HepG2 (cell line): Measurements from ENCODE around the gene TESK1. TPM values are rescaled to one million over a fixed set of nuclear protein-coding genes. Genes with fewer than 3 reads are reported as not detected.

Experiments used
- ATAC-seq: fragments of 200-7000 bp; cut with Tn5 transposase; 3 replicates; pipeline ENCODE4 v1.9.1; 2020; ENCODE audit warnings: mild to moderate bottlenecking, moderate library complexity
- BruUV-seq: library from RNA; stranded (reverse); fragments of 400-500 nt; replicated peaks from 2 replicates; lab custom pipeline; 2021; lab: Mats Ljungman, UMichigan
- CTCF ChIA-PET: fragments of 300-600 bp; formaldehyde crosslinking; extraction: SDS; loops from one replicate; lab custom pipeline; 2021; ENCODE audit warnings: low total read pairs, inconsistent platforms, low intra/inter-chr PET ratio; lab: Yijun Ruan, JAX
- POLR2A ChIA-PET: fragments of 350-600 bp; sonication (Branson Sonifier 250); formaldehyde crosslinking; loops from one replicate; lab custom pipeline; 2020; ENCODE audit warnings: antibody characterized with exemption, inconsistent platforms; lab: Yijun Ruan, JAX
- DNase-seq: peaks from one replicate; pipeline ENCODE4 v3.0.0-alpha.2; 2015; ENCODE audit warnings: low spot score
- FAIRE-seq: peaks from 3 replicates; lab custom pipeline; 2011; peaks lifted over from hg19 to GRCh38; lab: Jason Lieb, UNC
- H2AFZ ChIP-seq: one replicate; pipeline ENCODE4 v1.6.1; 2011; ENCODE audit warnings: low read length, inconsistent platforms
- H3K27ac ChIP-seq: fragments of 300-600 bp; 3 replicates; pipeline ENCODE4 v1.8.0; 2011; ENCODE audit warnings: mixed run types, mild to moderate bottlenecking, mixed read lengths, low read length, inconsistent platforms; ENCODE audit not compliant: insufficient read depth; ENCODE audit errors: extremely low read length
- H3K27me3 ChIP-seq, 2 experiments: fragments of 200-600 bp in 1 of 2; 2 replicates in 1 of 2; 3 replicates in 1 of 2; pipeline versions ENCODE4 v1.6.0 to v1.8.0; 2011; ENCODE audit warnings: low read length in 2 of 2, mild to moderate bottlenecking in 2 of 2, moderate library complexity in 2 of 2, inconsistent platforms in 1 of 2; ENCODE audit not compliant: insufficient read depth in 2 of 2, control insufficient read depth in 1 of 2
- H3K36me3 ChIP-seq, 2 experiments: fragments of 200-600 bp in 1 of 2; replicated peaks in 1 of 2; 2 replicates in 1 of 2; 3 replicates in 1 of 2; pipeline versions ENCODE4 v1.5.1 to v1.8.0; 2011; ENCODE audit warnings: low read length in 2 of 2, inconsistent platforms in 1 of 2; ENCODE audit not compliant: insufficient read depth in 2 of 2, control insufficient read depth in 1 of 2
- H3K4me1 ChIP-seq: 2 replicates; pipeline ENCODE4 v1.5.1; 2012; ENCODE audit warnings: low read length, inconsistent platforms; ENCODE audit not compliant: insufficient read depth
- H3K4me2 ChIP-seq: 2 replicates; pipeline ENCODE4 v1.6.0; 2011; ENCODE audit warnings: low read depth, low read length, inconsistent platforms
- H3K4me3 ChIP-seq, 3 experiments: fragments of 200-600 bp in 1 of 3; sonication (generic), shearing (Covaris generic) in 1 of 3; replicated peaks in 1 of 3; 2 replicates each; pipeline ENCODE4 v1.5.1; 2011 to 2016; ENCODE audit warnings: low read length in 3 of 3, inconsistent platforms in 2 of 3, low read depth in 2 of 3, mild to moderate bottlenecking in 2 of 3, control low read depth in 1 of 3, mixed read lengths in 1 of 3; ENCODE audit not compliant: insufficient read depth in 1 of 3
- H3K79me2 ChIP-seq: one replicate; pipeline ENCODE4 v1.6.1; 2011; ENCODE audit warnings: low read length, inconsistent platforms; ENCODE audit not compliant: insufficient read depth
- H3K9ac ChIP-seq: 2 replicates; pipeline ENCODE4 v1.6.0; 2011; ENCODE audit warnings: mild to moderate bottlenecking, low read depth, low read length, inconsistent platforms; ENCODE audit not compliant: insufficient read depth
- H3K9me3 ChIP-seq: 2 replicates; pipeline ENCODE4 v1.5.1; 2012; ENCODE audit warnings: mild to moderate bottlenecking, low read length
- H4K20me1 ChIP-seq: 2 replicates; pipeline ENCODE4 v1.6.0; 2011; ENCODE audit warnings: inconsistent platforms, mild to moderate bottlenecking, low read length, moderate library complexity; ENCODE audit not compliant: insufficient read depth
- ATAD3A ChIP-seq: sonication (generic); formaldehyde crosslinking; IDR thresholded peaks from 2 replicates; pipeline ENCODE4 v1.4.0; 2020; ENCODE audit warnings: missing genetic modification reagents
- CHCHD3 ChIP-seq: sonication (generic); formaldehyde crosslinking; IDR thresholded peaks from 2 replicates; pipeline ENCODE4 v1.8.0; 2022; ENCODE audit warnings: mild to moderate bottlenecking, missing genetic modification reagents, moderate library complexity
- DNMT3B ChIP-seq: conservative IDR thresholded peaks from 2 replicates; pipeline ENCODE4 v1.6.1; 2016; ENCODE audit warnings: missing biosample characterization, control low read depth
- GABPA ChIP-seq, 2 experiments: IDR thresholded peaks; 2 replicates each; pipeline ENCODE4 v1.6.1; 2011 to 2016; ENCODE audit warnings: low read depth in 2 of 2, low read length in 1 of 2, missing biosample characterization in 1 of 2, missing genetic modification characterization in 1 of 2
- MIXL1 ChIP-seq: IDR thresholded peaks from 2 replicates; pipeline ENCODE4 v1.6.1; 2016
- MTA3 ChIP-seq: sonication (generic); formaldehyde crosslinking; IDR thresholded peaks from 2 replicates; pipeline ENCODE4 v1.4.0; 2020; ENCODE audit warnings: missing genetic modification reagents
- RFXANK ChIP-seq: IDR thresholded peaks from 2 replicates; pipeline ENCODE4 v1.6.1; 2016
- SMAD3 ChIP-seq: sonication (generic); formaldehyde crosslinking; IDR thresholded peaks from 2 replicates; pipeline ENCODE4 v1.4.0; 2020; ENCODE audit warnings: missing genetic modification reagents
- SRSF4 ChIP-seq: fragments of 200-400 bp; formaldehyde crosslinking; IDR thresholded peaks from one replicate; pipeline ENCODE4 v1.6.1; 2018; ENCODE audit warnings: mild to moderate bottlenecking, low read depth, low read length, moderate library complexity; ENCODE audit not compliant: poor library complexity, severe bottlenecking
- TMF1 ChIP-seq: sonication (generic); formaldehyde crosslinking; IDR thresholded peaks from 2 replicates; pipeline ENCODE4 v1.8.1; 2022; ENCODE audit warnings: low read depth, missing genetic modification reagents
- ZBTB38 ChIP-seq: sonication (generic); formaldehyde crosslinking; IDR thresholded peaks from 2 replicates; pipeline ENCODE4 v1.5.1; 2020; ENCODE audit warnings: mild to moderate bottlenecking, missing genetic modification reagents
- ZBTB8A ChIP-seq: sonication (generic); formaldehyde crosslinking; IDR thresholded peaks from 2 replicates; pipeline ENCODE4 v1.4.0; 2020; ENCODE audit warnings: mild to moderate bottlenecking, low read depth, missing genetic modification reagents, borderline replicate concordance
- ZNF550 ChIP-seq: sonication (generic); formaldehyde crosslinking; IDR thresholded peaks from 2 replicates; pipeline ENCODE4 v1.4.0; 2020; ENCODE audit warnings: mild to moderate bottlenecking, missing genetic modification reagents, borderline replicate concordance
- ZNF598 ChIP-seq: sonication (generic); formaldehyde crosslinking; IDR thresholded peaks from 2 replicates; pipeline ENCODE4 v1.5.1; 2020; ENCODE audit warnings: mild to moderate bottlenecking, missing genetic modification reagents, borderline replicate concordance
- ZNF709 ChIP-seq: sonication (generic); formaldehyde crosslinking; IDR thresholded peaks from 2 replicates; pipeline ENCODE4 v1.5.0; 2020; ENCODE audit warnings: mild to moderate bottlenecking, missing genetic modification reagents
- WGBS: methylation state at CpG from one replicate; pipeline ENCODE4 v1.1.6; 2017; ENCODE audit warnings: low lambda C conversion rate; 5-methylcytosine and 5-hydroxymethylcytosine counted together
- in situ Hi-C: cut with HindIII; loops from 2 replicates; pipeline ENCODE4 v1.10.0; 2017; ENCODE audit warnings: low pct_unique_long_range_greater_than_20kb; ENCODE audit not compliant: extremely low pct_ligation_motif_present
- intact Hi-C: fragments of 100-400 bp; cut with micrococcal nuclease; formaldehyde crosslinking; loops from one replicate; pipeline ENCODE4 v1.10.0; 2022; ENCODE audit not compliant: unreplicated experiment
- polyA plus RNA-seq, 8 experiments: library from polyadenylated mRNA; depleted of rRNA in 3 of 8; stranded (reverse) in 7 of 8; unstranded in 1 of 8; fragments of >200 nt; fragmentation: Illumina TruSeq in 4 of 8; extraction: Trizol in 4 of 8; gene quantifications; 2 replicates each; pipeline versions ENCODE4 v1.2.1 to v1.2.3, GENCODE V29; 2011 to 2016; ENCODE audit warnings: low read depth in 4 of 8, missing spikeins in 1 of 8, mixed read lengths in 1 of 8; ENCODE audit not compliant: insufficient read depth in 1 of 8
- total RNA-seq, 5 experiments: library from RNA; depleted of rRNA; stranded (reverse); fragments of >200 nt; fragmentation: Illumina TruSeq; extraction: Trizol; gene quantifications; 2 replicates each; pipeline ENCODE4 v1.2.3, GENCODE V29; 2016; ENCODE audit warnings: low read depth in 1 of 5
- TF ChIP-seq, protein P1 (sequence below): sonication (generic); formaldehyde crosslinking; IDR thresholded peaks from 2 replicates; pipeline ENCODE4 v1.8.0; 2022; ENCODE audit warnings: missing genetic modification reagents, mild to moderate bottlenecking, borderline replicate concordance
- TF ChIP-seq, protein P2 (sequence below): sonication (generic); formaldehyde crosslinking; IDR thresholded peaks from 2 replicates; pipeline ENCODE4 v1.8.0; 2022; ENCODE audit warnings: mild to moderate bottlenecking, missing genetic modification reagents

Gene TESK1
- total and polyA plus RNA-seq, 2 of the 13 experiments (the other 11 are each of a cell fraction or from before 2014, with no cell fraction given): 7.3 to 13.6 TPM

DNA sequence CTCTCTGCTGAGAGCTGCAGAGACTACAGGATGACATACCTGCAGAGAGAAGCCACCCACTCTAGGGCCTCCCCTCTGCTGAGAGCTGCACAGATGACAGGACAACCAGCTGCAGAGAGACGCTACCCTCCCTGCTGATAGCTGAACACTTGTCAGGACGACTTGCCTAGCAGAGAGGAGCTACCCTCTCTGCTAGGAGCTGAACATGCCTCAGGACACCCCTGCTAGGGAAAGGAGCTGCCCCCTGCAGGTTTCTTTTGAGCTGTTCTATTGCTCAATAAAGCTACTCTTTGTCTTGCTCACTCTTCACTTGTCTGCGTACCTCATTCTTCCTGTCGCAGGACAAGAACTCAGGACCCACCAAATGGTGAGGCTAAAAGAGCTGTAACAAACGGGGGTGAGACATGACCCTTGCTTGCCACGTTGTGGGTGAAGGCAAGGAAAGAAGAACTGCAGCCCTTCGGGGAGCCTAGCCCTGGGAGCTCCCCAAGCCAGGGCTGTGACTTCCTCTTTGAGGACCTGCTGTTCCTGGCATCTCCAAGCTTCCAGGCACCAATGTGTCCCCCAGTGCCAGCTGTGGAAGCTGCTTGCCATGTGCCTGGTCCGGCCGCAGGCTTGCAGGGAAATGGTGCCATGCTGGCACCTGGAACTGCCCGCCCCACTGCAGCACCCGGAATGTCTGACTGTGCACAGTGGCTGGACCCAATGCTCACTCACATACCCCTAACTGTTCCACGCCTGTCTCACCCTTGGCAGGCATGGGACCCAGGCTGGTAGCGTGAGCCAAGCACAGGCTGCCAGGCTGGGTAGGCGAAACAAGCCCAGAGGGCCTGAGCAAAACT lies 5.1 kb upstream of the TESK1 start (continued):
- TF ChIP-seq GABPA (IDR thresholded peaks at IDR 0.05; ENCODE audit: low read depth, low read length): no peak
- no peak for TF ChIP-seq GABPA (CRISPR knock-in tag; IDR thresholded peaks at IDR 0.05; ENCODE audit: low read depth)
- TF ChIP-seq ZNF598 (CRISPR knock-in tag): no peak
- no peak for TF ChIP-seq MTA3
- no peak for TF ChIP-seq DNMT3B (CRISPR knock-in tag)
- no peak for TF ChIP-seq SRSF4
- no peak for TF ChIP-seq ZNF550 (CRISPR knock-in tag)
- TF ChIP-seq, all 625 proteins: peak for 12

DNA sequence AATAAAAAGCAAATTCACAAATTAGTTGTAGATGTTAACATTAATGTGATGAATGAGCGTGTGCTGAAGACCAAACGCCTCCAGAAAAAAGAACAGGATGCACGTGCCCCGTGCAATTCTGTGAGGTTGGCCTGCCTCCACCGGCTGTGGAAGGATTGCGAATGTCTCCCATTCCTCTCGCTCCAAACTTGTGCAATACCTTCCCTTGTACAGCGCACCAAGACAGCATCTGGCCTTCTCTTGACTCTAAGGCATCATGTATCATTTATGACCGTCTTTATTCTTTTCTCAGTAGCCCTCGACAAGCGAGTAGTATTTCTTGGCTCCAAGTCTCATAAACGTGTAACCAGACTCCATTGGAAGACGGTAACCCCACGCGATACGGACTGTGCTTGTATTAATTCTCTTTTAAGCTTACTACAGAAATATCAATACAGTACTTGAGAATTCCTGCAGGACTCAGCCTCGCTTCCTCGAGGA lies 1.5 kb upstream of the TESK1 start:
- intact Hi-C loops (loop anchor here (5.0 kb wide), 1 partner anchor 111 kb away; the partner anchor contains the start of gene RUSC2), in situ Hi-C loops (no loop called here)
- peak overlapping the region; percentile 82 for H2AFZ ChIP-seq
- no peaks in the 10 kb centered on the region for H3K9me3 ChIP-seq
- 3% methylated on average over 18 of the region's 18 CpGs for WGBS
- ATAC-seq (no peak), FAIRE-seq (no peak), DNase-seq (peak; percentile 28)
- ChIA-PET POLR2A (interaction anchor here (0.8 to 1.6 kb wide), 7 partner anchors 54 to 531 kb away, joined by 3 to 5 read pairs (median 4); partner anchors contain the start of genes ARHGEF39, CCDC107, RMRP and RUSC2), CTCF (interaction anchor here (1.2 kb wide), 1 partner anchor 43 kb away, joined by 4 read pairs; no protein-coding TSS in a partner anchor)
- no peaks in the 10 kb centered on the region; the same call in 1 of the 2 replicates for H4K20me1 ChIP-seq
- peak overlapping the region; percentile 79 for H3K9ac ChIP-seq
- no peaks in the 10 kb centered on the region; a peak in 2 of 5 replicates for H3K27me3 ChIP-seq
- H3K4me3 ChIP-seq: peak overlapping the region; percentile 38 to 90 (median 63)
- H3K4me2 ChIP-seq: peak overlapping the region; percentile 91
- peaks cover 47% of the 10 kb centered on the region for H3K4me1 ChIP-seq
- peaks cover 2 to 8% of the 10 kb centered on the region in 2 experiments; a peak in 2 of 5 replicates for H3K36me3 ChIP-seq
- BruUV-seq: TSS peak; percentile 90
- peak overlapping the region; percentile 72 for H3K27ac ChIP-seq
- peaks cover 4% of the 10 kb centered on the region for H3K79me2 ChIP-seq
- TF ChIP-seq CHCHD3 (CRISPR knock-in tag) (0 out of 2 replicates have a peak, but pooled peaks have one; percentile 50), ATAD3A (no peak), RFXANK (no peak), SMAD3 (CRISPR knock-in tag) (peak; percentile 90; the same call in 1 of the 2 replicates), ZBTB8A (CRISPR knock-in tag) (no peak), TMF1 (peak; percentile 48; the same call in 1 of the 2 replicates), MIXL1 (CRISPR knock-in tag) (no peak), ZNF709 (CRISPR knock-in tag) (0 out of 2 replicates have a peak, but pooled peaks have one; percentile 7), ZBTB38 (CRISPR knock-in tag) (0 out of 2 replicates have a peak, but pooled peaks have one; percentile 2)
- TF ChIP-seq, protein P1, sequence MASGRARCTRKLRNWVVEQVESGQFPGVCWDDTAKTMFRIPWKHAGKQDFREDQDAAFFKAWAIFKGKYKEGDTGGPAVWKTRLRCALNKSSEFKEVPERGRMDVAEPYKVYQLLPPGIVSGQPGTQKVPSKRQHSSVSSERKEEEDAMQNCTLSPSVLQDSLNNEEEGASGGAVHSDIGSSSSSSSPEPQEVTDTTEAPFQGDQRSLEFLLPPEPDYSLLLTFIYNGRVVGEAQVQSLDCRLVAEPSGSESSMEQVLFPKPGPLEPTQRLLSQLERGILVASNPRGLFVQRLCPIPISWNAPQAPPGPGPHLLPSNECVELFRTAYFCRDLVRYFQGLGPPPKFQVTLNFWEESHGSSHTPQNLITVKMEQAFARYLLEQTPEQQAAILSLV (CRISPR knock-in tag): 0 out of 2 replicates have a peak, but pooled peaks have one; percentile 31
- TF ChIP-seq, protein P2, sequence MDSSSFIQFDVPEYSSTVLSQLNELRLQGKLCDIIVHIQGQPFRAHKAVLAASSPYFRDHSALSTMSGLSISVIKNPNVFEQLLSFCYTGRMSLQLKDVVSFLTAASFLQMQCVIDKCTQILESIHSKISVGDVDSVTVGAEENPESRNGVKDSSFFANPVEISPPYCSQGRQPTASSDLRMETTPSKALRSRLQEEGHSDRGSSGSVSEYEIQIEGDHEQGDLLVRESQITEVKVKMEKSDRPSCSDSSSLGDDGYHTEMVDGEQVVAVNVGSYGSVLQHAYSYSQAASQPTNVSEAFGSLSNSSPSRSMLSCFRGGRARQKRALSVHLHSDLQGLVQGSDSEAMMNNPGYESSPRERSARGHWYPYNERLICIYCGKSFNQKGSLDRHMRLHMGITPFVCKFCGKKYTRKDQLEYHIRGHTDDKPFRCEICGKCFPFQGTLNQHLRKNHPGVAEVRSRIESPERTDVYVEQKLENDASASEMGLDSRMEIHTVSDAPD: 0 out of 2 replicates have a peak, but pooled peaks have one; percentile 32
